ENCODE results near the gene CFAP65. TPM values are rescaled to one million over a fixed set of nuclear protein-coding genes. Genes with fewer than 3 reads are reported as not detected.

The CFAP65 gene
- total and polyA plus RNA-seq, 2 of the 13 experiments (the other 11 are each of a cell fraction or from before 2014, with no cell fraction given) = 0.05 TPM; not detected in 1

DNA sequence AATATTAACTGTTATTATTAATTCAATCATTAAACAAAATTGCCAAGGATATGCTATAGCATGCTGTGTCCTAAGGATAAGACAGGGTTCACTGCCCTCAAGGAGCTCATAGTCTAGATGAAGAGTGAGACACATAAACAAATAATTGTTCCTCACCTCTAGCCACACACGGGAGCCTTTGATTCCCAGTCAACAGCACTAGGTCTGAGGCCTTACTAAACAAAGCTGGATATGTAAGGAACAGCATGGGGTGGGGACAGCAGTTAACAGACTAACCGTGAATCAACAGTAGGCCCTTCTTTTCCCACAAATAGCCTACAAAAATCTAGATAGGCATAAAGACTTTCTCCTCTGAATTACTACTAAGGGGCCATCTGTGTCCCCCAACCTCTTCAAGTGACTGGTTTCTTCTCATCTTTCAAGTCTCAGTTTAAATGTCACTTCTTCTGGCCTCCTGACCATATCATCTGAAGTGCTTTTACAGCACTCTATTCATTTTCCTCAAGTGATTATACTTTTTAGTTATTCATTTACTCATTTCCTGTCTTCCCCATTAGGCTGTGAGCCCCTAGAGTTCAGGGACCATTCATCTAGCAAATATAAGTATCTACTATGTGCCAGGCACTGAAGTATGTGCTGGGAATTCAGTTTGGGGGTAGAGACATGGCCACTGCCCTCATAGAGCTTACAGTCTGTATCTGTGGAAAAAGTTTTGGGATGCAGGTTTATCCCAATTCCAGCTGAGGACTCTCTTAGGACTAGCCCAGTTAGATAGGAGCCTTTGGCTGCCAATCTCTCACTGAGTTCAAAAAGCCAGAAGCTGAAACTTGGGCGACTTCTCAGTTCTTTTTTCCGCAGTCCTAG is 49.4 kb upstream of the CFAP65 start:
- intact Hi-C loops (cut with micrococcal nuclease; ENCODE audit: unreplicated experiment) (no loop called here), in situ Hi-C loops (cut with HindIII; ENCODE audit: extremely low pct_ligation_motif_present, low pct_unique_long_range_greater_than_20kb) (no loop called here)
- no peak overlapping the region for H2AFZ ChIP-seq (ENCODE audit: low read length)
- ATAC-seq = peak; percentile 59
- no peak overlapping the region for H3K4me3 ChIP-seq (replicated peaks in 1 of 3; ENCODE audit: insufficient read depth in 1 of 3, low read depth in 2 of 3, low read length in 3 of 3)
- POLR2A ChIA-PET = interaction anchor here (1.0 kb wide), 1 partner anchor 9 kb away, joined by 4 read pairs; no protein-coding TSS in a partner anchor
- H4K20me1 ChIP-seq (ENCODE audit: insufficient read depth, low read length) = no peaks in the 10 kb centered on the region
- no peak overlapping the region for H3K27ac ChIP-seq (ENCODE audit: extremely low read length, insufficient read depth, low read length)
- DNase-seq (ENCODE audit: low spot score) = no peak
- no peaks in the 10 kb centered on the region for H3K79me2 ChIP-seq (ENCODE audit: insufficient read depth, low read length)
- no peaks in the 10 kb centered on the region for H3K9me3 ChIP-seq (ENCODE audit: low read length)
- H3K9ac ChIP-seq (ENCODE audit: insufficient read depth, low read depth, low read length) = no peak overlapping the region
- H3K4me2 ChIP-seq (ENCODE audit: low read depth, low read length) = peak overlapping the region; percentile 21; the same call in 1 of the 2 replicates
- peaks cover 47% of the 10 kb centered on the region for H3K4me1 ChIP-seq (ENCODE audit: insufficient read depth, low read length)
- CTCF ChIA-PET (ENCODE audit: low intra/inter-chr PET ratio, low total read pairs) = no interaction called here
- no TSS peak for BruUV-seq (replicated peaks)
- no peaks in the 10 kb centered on the region; a peak in 1 of 5 replicates for H3K36me3 ChIP-seq (replicated peaks in 1 of 2; ENCODE audit: control insufficient read depth in 1 of 2, insufficient read depth in 2 of 2, low read length in 2 of 2)
- H3K27me3 ChIP-seq (ENCODE audit: control insufficient read depth in 1 of 2, insufficient read depth in 2 of 2, low read length in 2 of 2) = no peaks in the 10 kb centered on the region; a peak in 1 of 5 replicates
- no peak for FAIRE-seq
- 61% methylated on average over 4 of the region's 4 CpGs for WGBS (ENCODE audit: low lambda C conversion rate)
- peak; percentile 14; the same call in 1 of the 2 replicates for TF ChIP-seq ETV5 (CRISPR knock-in tag; IDR thresholded peaks at IDR 0.05; ENCODE audit: borderline replicate concordance)
- no peak for TF ChIP-seq DZIP1 (CRISPR knock-in tag; IDR thresholded peaks at IDR 0.05)
- TF ChIP-seq ZNF382 (CRISPR knock-in tag; IDR thresholded peaks at IDR 0.05; ENCODE audit: borderline replicate concordance) = no peak
- TF ChIP-seq, protein P1, sequence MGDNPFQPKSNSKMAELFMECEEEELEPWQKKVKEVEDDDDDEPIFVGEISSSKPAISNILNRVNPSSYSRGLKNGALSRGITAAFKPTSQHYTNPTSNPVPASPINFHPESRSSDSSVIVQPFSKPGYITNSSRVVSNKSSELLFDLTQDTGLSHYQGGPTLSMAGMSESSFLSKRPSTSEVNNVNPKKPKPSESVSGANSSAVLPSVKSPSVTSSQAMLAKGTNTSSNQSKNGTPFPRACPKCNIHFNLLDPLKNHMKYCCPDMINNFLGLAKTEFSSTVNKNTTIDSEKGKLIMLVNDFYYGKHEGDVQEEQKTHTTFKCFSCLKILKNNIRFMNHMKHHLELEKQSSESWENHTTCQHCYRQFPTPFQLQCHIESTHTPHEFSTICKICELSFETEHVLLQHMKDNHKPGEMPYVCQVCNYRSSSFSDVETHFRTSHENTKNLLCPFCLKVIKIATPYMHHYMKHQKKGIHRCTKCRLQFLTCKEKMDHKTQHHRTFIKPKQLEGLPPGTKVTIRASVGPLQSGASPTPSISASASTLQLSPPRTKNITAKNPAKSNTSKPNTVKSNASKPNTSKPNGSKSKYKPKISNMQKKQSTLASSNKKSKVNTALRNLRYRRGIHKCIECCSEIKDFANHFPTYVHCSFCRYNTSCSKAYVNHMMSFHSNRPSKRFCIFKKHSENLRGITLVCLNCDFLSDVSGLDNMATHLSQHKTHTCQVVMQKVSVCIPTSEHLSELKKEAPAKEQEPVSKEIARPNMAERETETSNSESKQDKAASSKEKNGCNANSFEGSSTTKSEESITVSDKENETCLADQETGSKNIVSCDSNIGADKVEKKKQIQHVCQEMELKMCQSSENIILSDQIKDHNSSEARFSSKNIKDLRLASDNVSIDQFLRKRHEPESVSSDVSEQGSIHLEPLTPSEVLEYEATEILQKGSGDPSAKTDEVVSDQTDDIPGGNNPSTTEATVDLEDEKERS (CRISPR knock-in tag; IDR thresholded peaks at IDR 0.05) = 0 out of 2 replicates have a peak, but pooled peaks have one; percentile 33
- TF ChIP-seq HNF1A (IDR thresholded peaks at IDR 0.05; ENCODE audit: low read depth) = 0 out of 2 replicates have a peak, but pooled peaks have one; percentile 16
- TF ChIP-seq HNF1A (CRISPR knock-in tag; IDR thresholded peaks at IDR 0.05; ENCODE audit: borderline replicate concordance) = no peak
- TF ChIP-seq HMG20B (CRISPR knock-in tag; conservative IDR thresholded peaks at IDR 0.05) = no peak
- TF ChIP-seq, protein P2, sequence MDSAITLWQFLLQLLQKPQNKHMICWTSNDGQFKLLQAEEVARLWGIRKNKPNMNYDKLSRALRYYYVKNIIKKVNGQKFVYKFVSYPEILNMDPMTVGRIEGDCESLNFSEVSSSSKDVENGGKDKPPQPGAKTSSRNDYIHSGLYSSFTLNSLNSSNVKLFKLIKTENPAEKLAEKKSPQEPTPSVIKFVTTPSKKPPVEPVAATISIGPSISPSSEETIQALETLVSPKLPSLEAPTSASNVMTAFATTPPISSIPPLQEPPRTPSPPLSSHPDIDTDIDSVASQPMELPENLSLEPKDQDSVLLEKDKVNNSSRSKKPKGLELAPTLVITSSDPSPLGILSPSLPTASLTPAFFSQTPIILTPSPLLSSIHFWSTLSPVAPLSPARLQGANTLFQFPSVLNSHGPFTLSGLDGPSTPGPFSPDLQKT (CRISPR knock-in tag; IDR thresholded peaks at IDR 0.05; ENCODE audit: borderline replicate concordance) = no peak
- peak; percentile 68 for TF ChIP-seq ZMYM2 (CRISPR knock-in tag; IDR thresholded peaks at IDR 0.05)
- TF ChIP-seq RCOR2 (CRISPR knock-in tag; IDR thresholded peaks at IDR 0.05) = peak; percentile 37; the same call in 1 of the 2 replicates

All from HepG2 (cell line).